OCI-LY7 (cell line): ENCODE data around the gene STRADA. TPM values are rescaled to one million over a fixed set of nuclear protein-coding genes. Genes with fewer than 3 reads are reported as not detected.
A peak's percentile ranks its signal among the peaks of the same experiment; 100 is the strongest.
"Not testable (repeated sequence)": the region's sequence is repeated elsewhere in the genome, so short reads cannot be mapped to it uniquely, and the experiment has no call there.

Experiments used
- BruUV-seq: library from RNA; stranded (reverse); fragments of 400-500 nt; replicated peaks from 2 replicates; lab custom pipeline; 2021; lab: Mats Ljungman, UMichigan
- CTCF ChIA-PET: fragments of 300-600 bp; sonication (Branson Sonifier 250); formaldehyde crosslinking; loops from one replicate; lab custom pipeline; 2022; ENCODE audit warnings: antibody characterized with exemption; ENCODE audit not compliant: unreplicated experiment; lab: Charles Lee
- POLR2A ChIA-PET: fragments of 300-600 bp; sonication (Branson Sonifier 250); formaldehyde crosslinking; loops from one replicate; lab custom pipeline; 2022; ENCODE audit warnings: antibody characterized with exemption; lab: Charles Lee
- DNase-seq: peaks from one replicate; pipeline ENCODE4 v3.0.0-alpha.2; 2015; ENCODE audit warnings: low spot score
- H2AFZ ChIP-seq: fragments of 200-600 bp; sonication (generic), shearing (Covaris generic); 2 replicates; pipeline ENCODE4 v1.6.1; 2014; ENCODE audit warnings: mild to moderate bottlenecking, antibody characterized with exemption, low read length, moderate library complexity
- H3K27ac ChIP-seq: fragments of 200-600 bp; sonication (generic); 2 replicates; pipeline ENCODE4 v1.5.1; 2014; ENCODE audit warnings: mixed run types, low read depth, mild to moderate bottlenecking, moderate library complexity, low read length, inconsistent platforms; ENCODE audit not compliant: poor library complexity, severe bottlenecking
- H3K36me3 ChIP-seq: fragments of 200-600 bp; sonication (generic); 2 replicates; pipeline ENCODE4 v1.6.1; 2014; ENCODE audit warnings: mild to moderate bottlenecking, antibody characterized with exemption, low read length, moderate library complexity, mixed read lengths; ENCODE audit not compliant: insufficient read depth
- H3K4me1 ChIP-seq: fragments of 200-600 bp; sonication (generic); 2 replicates; pipeline ENCODE4 v1.5.1; 2014; ENCODE audit warnings: mild to moderate bottlenecking, low read length; ENCODE audit not compliant: insufficient read depth, poor library complexity, severe bottlenecking
- H3K4me2 ChIP-seq: fragments of 200-600 bp; sonication (generic); 2 replicates; pipeline ENCODE4 v1.6.1; 2014; ENCODE audit warnings: mild to moderate bottlenecking, low read length
- H3K4me3 ChIP-seq: fragments of 200-600 bp; sonication (generic); 2 replicates; pipeline ENCODE4 v1.5.1; 2014; ENCODE audit warnings: mild to moderate bottlenecking, low read depth, low read length; ENCODE audit not compliant: poor library complexity, severe bottlenecking
- H3K79me2 ChIP-seq: fragments of 200-600 bp; sonication (generic); 2 replicates; pipeline ENCODE4 v1.6.1; 2016; ENCODE audit warnings: low read depth, mild to moderate bottlenecking, low read length, moderate library complexity, mixed read lengths; ENCODE audit not compliant: insufficient read depth
- H3K9me2 ChIP-seq: fragments of 200-600 bp; sonication (generic); 2 replicates; pipeline ENCODE4 v1.6.1; 2016; ENCODE audit warnings: mild to moderate bottlenecking, low read length, mixed read lengths; ENCODE audit not compliant: insufficient read depth
- H3K9me3 ChIP-seq: fragments of 200-600 bp; sonication (generic); 2 replicates; pipeline ENCODE4 v1.6.1; 2014; ENCODE audit warnings: mild to moderate bottlenecking, mixed run types, low read length, mixed read lengths
- H4K20me1 ChIP-seq: fragments of 200-600 bp; sonication (generic); 2 replicates; pipeline ENCODE4 v1.6.1; 2014; ENCODE audit warnings: mild to moderate bottlenecking, antibody characterized with exemption, low read length, moderate library complexity, mixed read lengths; ENCODE audit not compliant: insufficient read depth
- EZH2phosphoT487 ChIP-seq: fragments of 200-600 bp; sonication (generic); IDR thresholded peaks from 2 replicates; pipeline ENCODE4 v1.6.1; 2018; ENCODE audit warnings: low read depth, borderline replicate concordance, mild to moderate bottlenecking, mixed run types, antibody characterized with exemption, low read length, moderate library complexity, mixed read lengths
- intact Hi-C: fragments of 100-400 bp; cut with micrococcal nuclease; formaldehyde crosslinking; loops from one replicate; pipeline ENCODE4 v1.10.0; 2022; ENCODE audit not compliant: unreplicated experiment
- total RNA-seq, 2 experiments: library from RNA; depleted of rRNA in 1 of 2; stranded (reverse); fragments of >200 nt in 1 of 2; shearing (Covaris generic) in 1 of 2; gene quantifications; 2 replicates each; pipeline ENCODE4 v1.2.3, GENCODE V29; 2014 to 2022
- TF ChIP-seq, protein P1 (sequence below): fragments of 200-600 bp; sonication (generic); conservative IDR thresholded peaks from 2 replicates; pipeline ENCODE4 v1.5.1; 2014; ENCODE audit warnings: mild to moderate bottlenecking, antibody characterized with exemption, low read length, moderate library complexity, mixed read lengths

STRADA gene
- total RNA-seq, 2 experiments from 2014 or later: 31.9 to 68.0 TPM

DNA sequence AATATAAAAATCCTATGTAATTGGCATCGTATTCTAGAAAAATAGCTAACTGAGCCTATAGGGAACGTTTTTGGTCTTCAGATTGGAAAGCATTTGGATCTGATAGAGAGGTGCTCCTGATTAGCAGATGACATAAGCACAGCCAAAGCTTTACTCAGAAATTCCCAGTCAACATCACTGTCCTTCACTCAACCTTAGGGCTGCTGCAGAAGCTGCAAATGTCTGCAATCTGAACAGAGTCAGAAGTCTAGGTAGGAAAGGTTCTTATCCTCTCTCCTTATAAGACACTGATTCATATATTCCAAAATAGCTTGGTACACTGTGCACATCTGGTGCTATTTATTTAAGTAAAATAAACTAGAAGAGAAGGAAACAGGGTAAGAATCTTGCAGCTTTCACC, 19.2 kb downstream of the STRADA start:
- no peak for TF ChIP-seq EZH2phosphoT487
- TF ChIP-seq, protein P1, sequence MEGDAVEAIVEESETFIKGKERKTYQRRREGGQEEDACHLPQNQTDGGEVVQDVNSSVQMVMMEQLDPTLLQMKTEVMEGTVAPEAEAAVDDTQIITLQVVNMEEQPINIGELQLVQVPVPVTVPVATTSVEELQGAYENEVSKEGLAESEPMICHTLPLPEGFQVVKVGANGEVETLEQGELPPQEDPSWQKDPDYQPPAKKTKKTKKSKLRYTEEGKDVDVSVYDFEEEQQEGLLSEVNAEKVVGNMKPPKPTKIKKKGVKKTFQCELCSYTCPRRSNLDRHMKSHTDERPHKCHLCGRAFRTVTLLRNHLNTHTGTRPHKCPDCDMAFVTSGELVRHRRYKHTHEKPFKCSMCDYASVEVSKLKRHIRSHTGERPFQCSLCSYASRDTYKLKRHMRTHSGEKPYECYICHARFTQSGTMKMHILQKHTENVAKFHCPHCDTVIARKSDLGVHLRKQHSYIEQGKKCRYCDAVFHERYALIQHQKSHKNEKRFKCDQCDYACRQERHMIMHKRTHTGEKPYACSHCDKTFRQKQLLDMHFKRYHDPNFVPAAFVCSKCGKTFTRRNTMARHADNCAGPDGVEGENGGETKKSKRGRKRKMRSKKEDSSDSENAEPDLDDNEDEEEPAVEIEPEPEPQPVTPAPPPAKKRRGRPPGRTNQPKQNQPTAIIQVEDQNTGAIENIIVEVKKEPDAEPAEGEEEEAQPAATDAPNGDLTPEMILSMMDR: no peak
- Histone ChIP-seq H3K79me2 (no peaks in the 10 kb centered on the region), H3K4me2 (no peak overlapping the region), H4K20me1 (no peaks in the 10 kb centered on the region), H3K9me2 (no peaks in the 10 kb centered on the region), H3K4me3 (no peak overlapping the region), H3K27ac (no peak overlapping the region), H3K9me3 (no peaks in the 10 kb centered on the region), H3K36me3 (peaks cover 42% of the 10 kb centered on the region), H3K4me1 (no peaks in the 10 kb centered on the region), H2AFZ (no peak overlapping the region)
- intact Hi-C loops: no loop called here
- no peak for DNase-seq
- ChIA-PET CTCF (no interaction called here), POLR2A (interaction anchor here (0.7 to 1.0 kb wide), 2 partner anchors 10 to 88 kb away, joined by 3 to 4 read pairs; no protein-coding TSS in a partner anchor)
- BruUV-seq: TSS peak; percentile 9

DNA sequence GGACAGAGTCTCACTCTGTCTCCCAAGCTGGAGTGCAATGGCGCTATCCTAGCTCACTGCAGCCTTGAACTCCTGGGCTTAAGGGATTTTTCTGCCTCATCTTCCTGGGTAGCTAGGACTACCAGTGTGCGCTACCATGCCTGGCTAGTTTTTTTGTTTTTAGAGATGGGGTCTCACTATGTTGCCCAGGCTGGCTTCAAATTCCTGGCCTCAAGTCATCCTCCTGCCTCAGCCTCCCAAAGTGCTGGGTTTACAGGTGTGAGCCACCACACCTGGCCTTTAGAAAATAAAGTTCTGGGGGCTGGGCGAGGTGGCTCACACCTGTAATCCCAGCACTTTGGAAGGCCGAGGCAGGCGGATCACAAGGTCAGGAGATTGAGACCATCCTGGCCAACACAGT, 21.4 kb downstream of the STRADA start:
- CTCF ChIA-PET, H4K20me1 ChIP-seq, H3K9me3 ChIP-seq, H3K4me3 ChIP-seq, H2AFZ ChIP-seq, H3K4me2 ChIP-seq, DNase-seq, BruUV-seq, intact Hi-C loops, H3K9me2 ChIP-seq, H3K4me1 ChIP-seq, H3K79me2 ChIP-seq, H3K27ac ChIP-seq: not testable (repeated sequence)
- H3K36me3 ChIP-seq: peaks cover 38% of the 10 kb centered on the region
- POLR2A ChIA-PET: interaction anchor here (0.6 kb wide), 1 partner anchor 98 kb away, joined by 3 read pairs; the partner anchor contains the start of gene MAP3K3

DNA sequence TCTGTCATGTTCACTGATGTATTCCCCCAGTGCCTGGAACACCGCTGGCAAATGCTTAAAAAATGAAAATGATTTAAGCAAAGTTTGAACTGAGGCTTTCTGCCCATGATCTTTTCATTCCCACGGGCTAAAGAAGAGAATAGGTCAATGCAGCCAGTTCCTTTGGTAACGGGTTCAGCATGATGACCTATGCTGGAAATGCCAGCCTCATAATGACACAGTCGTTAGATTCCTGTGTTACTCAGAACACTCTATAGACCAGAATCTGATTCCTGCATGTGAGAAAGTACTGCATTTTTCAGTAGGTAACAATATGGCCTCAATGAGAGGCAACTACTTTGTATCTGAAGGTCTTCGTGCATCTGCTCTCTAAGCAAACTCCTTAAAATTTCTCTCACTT, 22.6 kb downstream of the STRADA start:
- H3K27ac ChIP-seq: no peak overlapping the region
- H3K4me3 ChIP-seq: no peak overlapping the region
- ChIA-PET CTCF (no interaction called here), POLR2A (interaction anchor here (1.1 kb wide), 1 partner anchor 17 kb away, joined by 5 read pairs; no protein-coding TSS in a partner anchor)
- peaks cover 31% of the 10 kb centered on the region for H3K36me3 ChIP-seq
- no peak overlapping the region for H3K4me2 ChIP-seq
- no peak for TF ChIP-seq EZH2phosphoT487
- TF ChIP-seq, protein P1: no peak
- no peaks in the 10 kb centered on the region for H3K4me1 ChIP-seq
- H3K9me3 ChIP-seq: no peaks in the 10 kb centered on the region
- no peak for DNase-seq
- intact Hi-C loops: no loop called here
- no TSS peak for BruUV-seq
- H4K20me1 ChIP-seq: no peaks in the 10 kb centered on the region
- H2AFZ ChIP-seq: no peak overlapping the region
- no peaks in the 10 kb centered on the region for H3K79me2 ChIP-seq
- no peaks in the 10 kb centered on the region for H3K9me2 ChIP-seq
